NCI-H345 treated with DMSO at 0.1 percent for 48 hours (cell line): ENCODE results near the gene TCL1A.

Experiments used
- DNase-seq: peaks from one replicate; lab custom pipeline; 2025; ENCODE audit not compliant: unreplicated experiment; lab: John Stamatoyannopoulos, UW

Gene TCL1A

DNA sequence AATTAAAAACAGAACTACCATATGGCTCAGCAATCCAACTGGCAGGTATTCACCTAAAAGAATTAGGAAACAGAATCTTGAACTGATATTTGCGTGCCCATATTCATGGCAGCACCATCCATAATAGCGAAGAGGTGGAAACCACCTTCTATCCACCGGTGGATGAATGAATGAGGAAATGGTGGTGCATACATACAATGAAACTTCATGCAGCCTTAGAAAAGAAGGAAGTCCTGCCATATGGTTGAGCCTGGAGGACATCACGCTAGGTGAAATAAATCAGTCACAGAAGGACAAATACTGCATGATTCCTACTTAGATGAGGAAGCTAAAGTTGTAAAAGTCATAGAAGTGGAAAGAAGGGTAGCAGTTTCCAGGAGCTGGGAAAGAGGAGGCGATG is 6.6 kb downstream of the TCL1A start:
- DNase-seq = no peak

DNA sequence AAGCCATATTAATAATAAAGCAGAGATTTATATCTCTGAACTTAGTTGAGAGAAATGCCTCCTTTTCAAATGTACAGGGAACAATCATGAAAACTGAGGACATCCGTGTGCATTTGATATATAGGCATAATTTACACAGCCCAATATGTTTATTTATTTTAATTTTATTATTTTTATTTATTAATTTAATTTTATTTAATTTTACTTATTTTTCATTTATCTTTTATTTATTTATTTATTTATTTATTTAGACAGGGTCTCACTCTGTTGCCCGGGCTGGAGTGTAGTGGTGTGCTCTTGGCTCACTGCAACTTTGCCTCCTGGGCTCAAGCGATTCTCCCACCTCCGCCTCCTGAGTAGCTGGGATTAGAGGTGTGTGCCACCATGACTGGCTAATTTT is 8.4 kb downstream of the TCL1A start:
- DNase-seq = no peak

DNA sequence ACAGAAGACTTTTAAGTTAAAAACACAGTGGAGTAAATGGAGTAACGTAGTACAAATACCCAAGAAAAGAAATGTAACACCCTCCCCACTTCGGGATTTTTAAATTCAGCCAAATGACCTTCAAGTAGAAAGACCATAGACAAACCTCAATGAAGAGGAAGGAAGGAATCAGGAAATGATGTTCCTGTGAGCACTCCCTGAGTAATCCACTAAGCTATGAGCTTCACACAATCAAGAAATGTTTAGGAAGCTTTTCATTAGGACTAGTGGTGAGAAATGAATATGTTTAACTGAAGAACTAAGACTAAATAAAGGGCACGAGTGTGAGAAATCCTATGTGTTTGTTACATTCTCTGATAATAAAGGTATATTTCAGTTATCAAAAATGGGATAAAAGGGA is 10.1 kb downstream of the TCL1A start:
- no peak for DNase-seq

DNA sequence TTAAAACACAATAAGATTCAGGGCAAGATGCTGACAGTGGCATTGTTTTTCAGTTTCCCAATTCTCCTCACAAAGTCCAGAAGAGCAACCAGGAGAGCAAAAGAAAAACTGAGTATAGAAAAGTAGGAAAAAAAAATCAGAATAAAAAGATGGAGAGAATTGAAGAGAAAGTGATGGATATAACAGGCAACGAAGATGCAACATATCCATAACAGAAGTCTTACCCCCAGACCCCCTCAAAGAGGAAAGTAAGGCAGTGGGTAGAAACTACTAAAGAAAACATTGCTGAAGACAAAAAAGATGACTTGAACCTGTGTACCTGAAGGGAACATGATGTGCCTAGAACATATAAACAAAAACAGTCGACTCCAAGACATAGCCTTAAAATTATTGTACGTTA is 10.6 kb downstream of the TCL1A start:
- DNase-seq = no peak

- DNase-seq = no peak
Measured at GRCh38 chr14:95701846-95702221, 12.1 kb downstream of the TCL1A start.

DNA sequence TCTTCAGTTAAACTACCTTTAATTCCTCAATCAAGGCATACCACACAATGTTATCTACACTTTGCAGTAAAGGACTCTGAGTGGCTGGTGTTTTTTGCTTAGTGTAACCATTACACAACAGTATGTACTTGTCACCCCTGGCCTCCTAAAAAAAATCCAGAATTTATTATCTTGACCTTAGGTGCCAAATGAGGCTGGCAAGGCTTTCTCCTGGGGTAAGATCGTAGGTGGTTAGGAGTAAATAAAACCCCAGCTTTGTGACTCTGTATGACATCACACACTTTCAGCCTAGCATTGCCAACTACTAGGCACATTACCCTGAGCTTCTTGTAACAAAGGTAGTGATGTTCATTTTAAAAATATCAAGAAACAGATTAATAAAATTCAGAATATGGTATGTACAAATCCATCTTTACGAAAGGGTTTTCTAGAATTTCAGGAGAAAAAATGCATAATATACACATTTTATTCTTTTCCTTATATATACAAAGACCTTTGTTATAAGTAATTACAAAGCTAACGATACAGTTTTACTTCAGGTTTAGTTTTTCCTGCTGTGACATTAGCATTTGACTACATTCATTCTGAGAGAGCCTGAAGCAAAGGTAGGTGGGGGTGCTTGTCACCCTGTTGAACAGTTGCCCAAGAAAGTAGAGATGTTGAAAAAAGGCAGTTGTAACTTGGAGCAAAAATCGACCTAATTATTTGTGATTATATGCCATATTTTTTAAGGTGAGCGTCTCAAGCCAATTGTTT is 13.5 kb downstream of the TCL1A start:
- DNase-seq = no peak

- no peak for DNase-seq
Measured at GRCh38 chr14:95699412-95699811, 14.5 kb downstream of the TCL1A start.

DNA sequence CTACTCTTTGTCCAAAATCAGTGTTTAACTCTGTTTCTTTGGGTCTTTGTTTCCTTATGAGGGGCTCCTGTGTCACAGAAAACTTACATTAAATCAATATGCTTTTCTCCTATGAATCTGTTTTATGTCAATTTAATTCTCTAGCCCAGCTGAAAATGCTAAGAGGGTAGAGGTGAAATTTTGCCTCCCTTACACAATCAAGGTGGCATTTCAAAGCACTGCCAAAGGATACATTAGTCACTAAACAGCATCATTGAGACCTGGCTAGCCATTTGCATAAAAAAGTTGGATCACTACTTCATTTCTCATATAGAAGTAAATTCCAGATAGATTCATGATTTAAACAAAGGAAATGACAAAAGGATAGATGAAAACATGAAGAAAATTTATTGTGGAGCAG is 15.6 kb downstream of the TCL1A start:
- DNase-seq = no peak

DNA sequence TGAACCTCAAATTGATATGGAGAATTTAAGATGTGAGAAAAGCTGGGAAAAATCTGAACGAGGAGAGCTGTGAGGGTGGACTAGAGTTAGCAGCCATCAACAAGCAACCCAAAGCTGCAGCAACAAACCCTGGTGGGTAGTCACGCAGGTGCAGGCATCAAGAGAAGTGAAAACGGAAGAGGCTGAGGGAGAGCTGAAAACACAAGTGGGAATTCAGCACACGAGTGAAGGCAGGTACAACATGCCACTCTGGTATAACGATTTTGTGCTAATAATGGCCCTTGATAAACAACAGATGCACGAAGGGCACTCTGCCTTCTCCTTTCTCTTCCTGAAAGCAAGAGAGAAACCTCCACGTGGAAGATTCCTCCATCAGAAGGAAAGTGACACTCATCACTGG is 16.2 kb downstream of the TCL1A start:
- DNase-seq = no peak

GRCh38 chr14:95696741-95697140 is 17.2 kb downstream of the TCL1A start:
- DNase-seq = no peak

DNA sequence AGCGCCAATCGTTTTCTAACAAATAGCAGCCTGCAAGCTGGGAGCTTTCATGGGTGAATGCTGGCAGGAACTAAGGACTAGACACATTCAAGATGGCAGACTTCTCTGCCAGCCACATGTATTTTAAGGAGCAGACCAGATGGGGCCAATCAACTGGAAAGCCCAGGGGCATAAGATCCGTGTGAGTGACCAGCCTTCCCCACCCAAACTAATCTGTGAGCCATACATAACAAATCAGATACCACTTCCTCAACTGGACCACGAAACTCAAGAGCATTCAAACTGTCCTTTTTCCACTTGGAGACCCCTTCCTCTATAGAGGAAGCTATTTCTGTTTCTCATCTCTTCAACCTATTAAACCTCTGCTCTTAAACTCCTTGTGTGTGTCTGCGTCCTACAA is 18.0 kb downstream of the TCL1A start:
- no peak for DNase-seq

DNA sequence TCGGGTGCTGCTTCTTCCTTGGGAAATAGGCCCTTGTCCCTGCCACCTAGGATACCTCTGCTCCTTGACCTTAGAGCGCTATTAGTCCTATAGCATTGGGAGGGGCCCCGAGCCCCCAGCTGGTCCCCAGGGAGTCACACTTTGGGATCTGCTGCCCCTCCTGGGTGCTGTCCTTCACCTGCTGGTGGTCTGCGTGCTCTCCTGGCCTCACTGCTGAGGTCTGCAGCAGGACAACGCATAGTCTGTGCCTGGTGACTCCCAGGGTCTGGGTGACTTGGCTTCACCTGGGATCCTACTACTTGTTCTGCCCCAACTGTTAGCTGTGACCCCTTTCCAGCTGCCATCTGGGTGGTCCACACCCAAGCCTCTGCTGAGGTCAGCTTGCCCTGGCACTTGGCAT is 18.9 kb downstream of the TCL1A start:
- no peak for DNase-seq

GRCh38 chr14:95692109-95692508 is 21.8 kb downstream of the TCL1A start:
- DNase-seq = no peak

DNA sequence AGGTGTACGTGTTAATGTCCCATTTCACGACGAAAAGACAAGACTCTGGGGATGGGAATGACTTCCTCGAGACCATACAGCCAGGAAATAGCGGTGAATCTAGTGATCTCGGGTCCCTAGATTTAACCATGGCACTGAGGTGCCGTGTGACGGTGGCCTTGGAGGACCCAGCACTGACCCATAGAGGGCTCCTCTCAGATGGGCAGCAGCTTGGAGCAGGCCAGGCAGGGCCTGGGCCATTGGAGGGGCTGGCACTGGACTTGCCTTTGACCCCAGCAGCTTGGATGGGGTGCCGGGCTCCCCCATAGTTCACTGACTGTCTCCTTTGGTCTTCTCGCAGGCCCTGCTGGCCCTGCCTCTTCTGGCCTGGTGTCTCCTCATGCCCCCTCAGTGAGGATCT is 22.3 kb downstream of the TCL1A start:
- DNase-seq = no peak

- no peak for DNase-seq
Measured at GRCh38 chr14:95690815-95691214, 23.1 kb downstream of the TCL1A start.

DNA sequence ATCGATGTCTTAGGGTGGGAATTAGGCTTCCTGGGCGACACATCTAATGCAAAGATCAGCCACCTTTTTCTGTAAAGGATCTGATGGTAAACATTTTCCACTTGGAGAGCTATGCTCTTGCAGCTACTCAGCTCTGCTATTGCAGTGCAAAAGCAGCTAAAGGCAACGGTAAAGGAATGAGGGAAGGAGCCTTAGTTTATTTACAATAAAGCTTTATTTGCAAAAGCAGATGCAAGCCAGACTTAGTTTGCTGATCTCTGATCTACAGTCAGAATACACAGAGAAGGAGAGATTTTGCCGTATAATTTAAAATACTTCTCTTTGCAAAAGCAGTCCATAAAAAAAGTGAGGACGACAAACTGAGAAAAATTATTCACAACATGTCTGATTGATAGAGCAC is 24.5 kb downstream of the TCL1A start:
- no peak for DNase-seq

DNA sequence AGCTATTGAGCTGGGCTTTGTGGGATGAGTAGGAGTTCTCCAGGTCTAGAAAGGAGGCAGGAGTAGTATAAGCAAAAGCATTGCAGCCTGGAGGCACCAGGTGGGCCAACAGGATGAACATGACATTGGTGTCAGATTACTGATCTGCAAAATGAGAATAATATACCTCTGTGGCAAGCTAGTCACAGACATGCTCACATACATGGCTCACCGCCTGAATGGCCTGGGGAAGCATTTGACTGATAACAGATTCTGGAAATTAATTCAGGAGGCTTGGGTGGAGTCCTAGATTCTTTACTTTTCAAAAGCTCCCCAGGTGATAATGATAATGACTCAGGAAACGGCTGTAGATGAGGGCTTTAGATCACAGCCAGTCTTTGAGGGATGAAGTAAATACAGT is 27.0 kb downstream of the TCL1A start:
- DNase-seq = peak; percentile 92

DNA sequence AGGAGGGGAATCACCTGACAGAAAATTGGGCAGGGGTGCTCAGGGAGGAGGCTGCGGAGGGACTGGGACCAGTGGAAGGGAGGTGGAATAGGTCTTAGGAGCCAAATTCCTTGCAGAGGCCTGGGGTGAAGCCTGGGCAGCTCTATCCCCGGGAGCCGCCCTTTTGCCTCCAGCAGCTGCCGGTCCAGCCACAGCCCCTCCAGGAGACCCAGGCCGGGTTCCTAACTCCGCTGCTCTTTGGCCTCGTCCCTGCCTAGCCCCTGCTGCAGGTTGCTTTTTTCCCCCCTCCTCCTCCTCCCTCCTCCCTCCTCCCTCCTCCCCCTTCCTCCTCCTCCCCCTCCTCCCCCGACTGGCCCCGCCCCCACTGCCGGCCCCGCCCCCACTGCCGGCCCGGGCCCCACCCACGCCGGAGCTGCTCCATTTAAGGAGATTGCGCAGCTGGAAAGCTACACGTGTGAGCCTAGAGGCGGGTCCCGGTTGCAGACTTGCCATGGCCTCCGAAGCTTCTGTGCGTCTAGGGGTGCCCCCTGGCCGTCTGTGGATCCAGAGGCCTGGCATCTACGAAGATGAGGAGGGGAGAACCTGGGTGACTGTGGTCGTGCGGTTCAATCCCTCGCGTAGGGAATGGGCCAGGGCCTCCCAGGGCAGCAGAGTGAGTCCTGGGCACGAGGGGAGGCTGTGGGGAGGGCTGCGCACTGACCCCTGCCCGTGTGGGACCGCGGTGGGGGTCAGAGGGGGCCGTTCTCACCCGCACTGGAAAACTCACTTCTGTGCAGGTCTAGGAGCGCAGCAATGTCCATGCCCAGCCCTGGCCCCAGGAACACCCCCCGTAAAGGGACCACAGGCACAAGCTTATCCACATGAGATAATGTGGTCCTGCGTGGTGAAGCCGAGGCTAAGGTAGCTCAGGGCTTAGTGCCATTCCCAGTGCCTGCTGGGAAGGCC is 27.7 kb downstream of the TCL1A start, which contains the start of gene TCL1B:
TSS of gene TCL1B (plus strand) at position 449 of the 945 bp plus-strand sequence. CDS start at position 491, 42 bp downstream.
- DNase-seq = no peak

GRCh38 chr14:95683793-95684192 is 30.1 kb downstream of the TCL1A start:
- DNase-seq = no peak

- DNase-seq = no peak
Measured at GRCh38 chr14:95681153-95681552, 32.8 kb downstream of the TCL1A start.

DNA sequence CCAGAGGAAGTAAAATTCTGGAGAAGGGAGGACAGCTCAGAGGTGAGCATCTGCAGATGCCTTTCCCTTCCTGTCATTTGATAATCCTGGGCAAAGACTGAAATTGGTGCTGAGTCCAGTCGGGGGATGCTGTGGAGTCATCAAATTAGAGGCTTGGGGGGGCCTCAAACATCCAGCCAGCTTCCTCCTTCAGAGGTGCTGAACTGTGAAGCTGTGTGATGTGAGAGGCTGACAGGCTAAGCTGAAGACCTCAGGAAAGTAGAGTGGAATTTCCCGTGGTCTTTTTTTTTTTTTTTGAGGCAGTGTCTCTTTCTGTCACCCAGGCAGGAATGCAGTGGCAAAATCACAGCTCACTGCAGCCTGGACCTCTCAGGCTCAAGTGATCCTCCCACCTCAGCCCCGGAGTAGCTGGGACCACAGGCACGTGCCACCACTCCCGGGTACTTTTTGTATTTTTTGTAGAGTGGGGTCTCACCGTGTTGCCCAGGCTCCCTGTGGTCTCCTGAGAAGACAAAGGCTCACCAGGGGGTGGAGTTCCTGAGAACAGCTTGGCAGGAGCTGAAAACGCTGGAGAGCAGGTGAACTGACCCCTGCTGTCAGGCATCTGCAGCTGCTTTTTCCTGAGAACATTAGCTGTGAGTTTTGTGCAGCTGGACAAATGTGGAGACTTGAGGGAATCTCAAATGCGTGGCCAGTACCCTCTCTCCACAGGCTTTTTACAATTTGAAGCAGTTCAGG is 33.8 kb downstream of the TCL1A start:
- peak; percentile 86 for DNase-seq
